Esophagus squamous epithelium (tissue), 5 donors: ENCODE data around the gene EXOSC5. TPM values are rescaled to one million over a fixed set of nuclear protein-coding genes. Genes with fewer than 3 reads are reported as not detected.
"Not testable (repeated sequence)": the region's sequence is repeated elsewhere in the genome, so short reads cannot be mapped to it uniquely, and the experiment has no call there.

Source experiments
- DNase-seq: peaks from one replicate; lab custom pipeline; 2025; lab: John Stamatoyannopoulos, UW
- H3K27ac ChIP-seq, 4 donors: fragments of 200-600 bp; sonication (generic); one replicate each; pipeline ENCODE4 v1.5.1; 2016 to 2019; ENCODE audit warnings: mild to moderate bottlenecking in 1 of 4
- H3K27me3 ChIP-seq, 4 donors: fragments of 200-600 bp; sonication (generic); 1 replicate in 3 of 4; 2 replicates in 1 of 4; pipeline versions ENCODE4 v1.5.1 to v1.6.0; 2017 to 2021; ENCODE audit warnings: antibody characterized with exemption in 1 of 4
- H3K36me3 ChIP-seq, 3 donors: fragments of 200-600 bp; sonication (generic); one replicate each; pipeline ENCODE4 v1.5.1; 2016 to 2019
- H3K4me1 ChIP-seq, 3 donors: fragments of 200-600 bp; sonication (generic); one replicate each; pipeline ENCODE4 v1.5.1; 2017 to 2019
- H3K4me3 ChIP-seq, 4 donors: fragments of 200-600 bp; sonication (generic); 1 replicate in 3 of 4; 2 replicates in 1 of 4; pipeline ENCODE4 v1.5.1; 2016 to 2019; ENCODE audit warnings: mild to moderate bottlenecking in 2 of 4, moderate library complexity in 1 of 4
- H3K9me3 ChIP-seq, 3 donors: fragments of 200-600 bp; sonication (generic); one replicate each; pipeline ENCODE4 v1.5.1; 2016 to 2019
- CTCF ChIP-seq, 6 experiments: fragments of 450-650 bp in 4 of 6; fragments of 200-600 bp in 2 of 6; sonication (generic) in 2 of 6; IDR thresholded peaks; one replicate each; pipeline ENCODE4 v1.5.1; 2016 to 2019; ENCODE audit warnings: antibody characterized with exemption in 6 of 6, mild to moderate bottlenecking in 4 of 6, moderate library complexity in 4 of 6
- POLR2A ChIP-seq, 4 donors: fragments of 450-650 bp; IDR thresholded peaks; one replicate each; pipeline ENCODE4 v1.6.1; 2017; ENCODE audit warnings: antibody characterized with exemption in 4 of 4, mild to moderate bottlenecking in 4 of 4, moderate library complexity in 3 of 4
- WGBS, 2 donors: methylation state at CpG; one replicate each; pipeline ENCODE4 v1.1.5; 2018; 5-methylcytosine and 5-hydroxymethylcytosine counted together
- intact Hi-C: fragments of 100-400 bp; cut with DNase I; formaldehyde crosslinking; loops from one replicate; pipeline ENCODE4 v1.15.0; 2022
- total RNA-seq, 4 donors: library from RNA; depleted of rRNA; stranded (reverse); fragments of >200 nt; gene quantifications; one replicate each; pipeline ENCODE4 v1.1.0, GENCODE V29; 2016
- donor health status: DM: yes; HTN: yes; CAD: no.

The EXOSC5 gene
- total RNA-seq, 4 donors from 2014 or later = 22.4 to 37.0 (median 28.6) TPM

GRCh38 chr19:41351339-41352245 is 45.6 kb downstream of the EXOSC5 start:
- 0 to 2% methylated on average over 31 to 49 of the region's 58 CpGs for WGBS, 2 donors
- intact Hi-C loops = no loop called here
- H3K27ac ChIP-seq = peak overlapping the region; percentile 82 to 95 (median 92)
- no peaks in the 10 kb centered on the region for H3K27me3 ChIP-seq
- peak; percentile 39 for DNase-seq
- H3K4me3 ChIP-seq = peak overlapping the region; percentile 75 to 90 (median 79)
- peaks cover 14 to 84% (median 17%) of the 10 kb centered on the region in 3 donors for H3K4me1 ChIP-seq
- TF ChIP-seq POLR2A (IDR thresholded peaks at IDR 0.05) = peak in 2 of 4 donors; percentile 24 to 55
- no peak for TF ChIP-seq CTCF (IDR thresholded peaks at IDR 0.05)
- no peaks in the 10 kb centered on the region for H3K9me3 ChIP-seq
- peaks cover 0 to 18% (median 10%) of the 10 kb centered on the region in 3 donors for H3K36me3 ChIP-seq

- peaks cover 14 to 78% (median 17%) of the 10 kb centered on the region in 3 donors for H3K4me1 ChIP-seq
- DNase-seq = no peak
Observed at GRCh38 chr19:41350735-41351338, 46.3 kb downstream of the EXOSC5 start.

GRCh38 chr19:41346916-41347315 is 50.2 kb downstream of the EXOSC5 start:
- DNase-seq, H3K27me3 ChIP-seq, intact Hi-C loops, H3K9me3 ChIP-seq, H3K4me3 ChIP-seq, H3K27ac ChIP-seq: not testable (repeated sequence)
- 89 to 95% methylated on average over 6 to 9 of the region's 9 CpGs for WGBS, 2 donors
- H3K36me3 ChIP-seq = peaks cover under 1 to 64% (median 32%) of the 10 kb centered on the region in 3 donors
- peaks cover 14 to 39% (median 17%) of the 10 kb centered on the region in 3 donors for H3K4me1 ChIP-seq

More at GRCh38 chr19:41350735-41351338, 46.3 kb downstream of the EXOSC5 start:
- 1 to 3% methylated on average over 20 of the region's 22 CpGs for WGBS, 2 donors
- Histone ChIP-seq H3K27me3 (no peaks in the 10 kb centered on the region), H3K27ac (peak overlapping the region; percentile 82 to 95 (median 92)), H3K9me3 (no peaks in the 10 kb centered on the region), H3K4me3 (peak overlapping the region; percentile 75 to 90 (median 79)), H3K36me3 (peaks cover 0 to 26% (median 10%) of the 10 kb centered on the region in 3 donors)
- no peak for TF ChIP-seq CTCF (IDR thresholded peaks at IDR 0.05)
- intact Hi-C loops = no loop called here

- intact Hi-C loops = no loop called here
- no peak for TF ChIP-seq CTCF (IDR thresholded peaks at IDR 0.05)
- no peak for TF ChIP-seq POLR2A (IDR thresholded peaks at IDR 0.05)
Observed at GRCh38 chr19:41344162-41344561, 53.0 kb downstream of the EXOSC5 start.

GRCh38 chr19:41341669-41342490 is 55.3 kb downstream of the EXOSC5 start:
- Histone ChIP-seq H3K36me3 (peaks cover 5 to 98% (median 46%) of the 10 kb centered on the region in 3 donors), H3K4me1 (no peaks in the 10 kb centered on the region), H3K27ac (no peak overlapping the region), H3K27me3 (no peaks in the 10 kb centered on the region), H3K4me3 (no peak overlapping the region), H3K9me3 (no peaks in the 10 kb centered on the region)
- no peak for DNase-seq
- intact Hi-C loops = no loop called here
- WGBS, 2 donors = 85 to 92% methylated on average over 13 to 17 of the region's 20 CpGs
- TF ChIP-seq CTCF (IDR thresholded peaks at IDR 0.05) = peak in 1 of 6 experiments; percentile 14
- no peak for TF ChIP-seq POLR2A (IDR thresholded peaks at IDR 0.05)

More at GRCh38 chr19:41344162-41344561, 53.0 kb downstream of the EXOSC5 start:
- no peak for DNase-seq
- no peak overlapping the region for H3K27ac ChIP-seq
- 85 to 100% methylated on average over 2 of the region's 2 CpGs for WGBS, 2 donors
- peaks cover 0 to 12% (median 3%) of the 10 kb centered on the region in 3 donors for H3K4me1 ChIP-seq
- no peaks in the 10 kb centered on the region for H3K9me3 ChIP-seq
- H3K4me3 ChIP-seq = no peak overlapping the region
- no peaks in the 10 kb centered on the region for H3K27me3 ChIP-seq
- H3K36me3 ChIP-seq = peaks cover 5 to 90% (median 51%) of the 10 kb centered on the region in 3 donors
